Smooth muscle cell (in vitro differentiated cells): ENCODE results near the gene FAM219A. TPM values are rescaled to one million over a fixed set of nuclear protein-coding genes. Genes with fewer than 3 reads are reported as not detected.

ENCODE experiments used
- DNase-seq: peaks from one replicate; lab custom pipeline; 2025; ENCODE audit not compliant: unreplicated experiment; lab: John Stamatoyannopoulos, UW
- H2AFZ ChIP-seq: fragments of 200-600 bp; sonication (generic); 2 replicates; pipeline ENCODE4 v1.6.0; 2016; ENCODE audit warnings: antibody characterized with exemption, low read depth, mild to moderate bottlenecking
- H3F3A ChIP-seq: fragments of 200-600 bp; sonication (generic); 2 replicates; pipeline ENCODE4 v1.6.0; 2017; ENCODE audit warnings: antibody characterized with exemption, low read depth
- H3K27ac ChIP-seq: fragments of 200-600 bp; sonication (generic); 2 replicates; pipeline ENCODE4 v1.5.1; 2016; ENCODE audit warnings: low read depth, mild to moderate bottlenecking
- H3K27me3 ChIP-seq: fragments of 200-600 bp; sonication (generic); 2 replicates; pipeline ENCODE4 v1.6.1; 2016; ENCODE audit warnings: low read depth, mild to moderate bottlenecking
- H3K36me3 ChIP-seq: fragments of 200-600 bp; sonication (generic); 2 replicates; pipeline ENCODE4 v1.5.1; 2016; ENCODE audit warnings: low read depth
- H3K4me1 ChIP-seq: fragments of 200-600 bp; sonication (generic); 2 replicates; pipeline ENCODE4 v1.5.1; 2016; ENCODE audit warnings: low read depth
- H3K4me2 ChIP-seq: fragments of 200-600 bp; sonication (generic); 2 replicates; pipeline ENCODE4 v1.6.0; 2016; ENCODE audit warnings: mild to moderate bottlenecking
- H3K4me3 ChIP-seq: fragments of 200-600 bp; sonication (generic); 2 replicates; pipeline ENCODE4 v1.5.1; 2016; ENCODE audit warnings: mild to moderate bottlenecking
- H3K79me2 ChIP-seq: fragments of 200-600 bp; sonication (generic); 2 replicates; pipeline ENCODE4 v1.6.0; 2016; ENCODE audit warnings: low read depth, mild to moderate bottlenecking
- H3K9ac ChIP-seq: fragments of 200-600 bp; sonication (generic); 2 replicates; pipeline ENCODE4 v1.6.0; 2016; ENCODE audit warnings: low read depth
- H3K9me3 ChIP-seq: fragments of 200-600 bp; sonication (generic); replicated peaks from 2 replicates; pipeline ENCODE4 v1.5.1; 2016; ENCODE audit warnings: low read depth
- H4K20me1 ChIP-seq: fragments of 200-600 bp; sonication (generic); 2 replicates; pipeline ENCODE4 v1.6.0; 2016; ENCODE audit warnings: low read depth
- CTCF ChIP-seq: fragments of 200-600 bp; sonication (generic); IDR thresholded peaks from 2 replicates; pipeline ENCODE4 v1.5.1; 2017; ENCODE audit warnings: borderline replicate concordance, mild to moderate bottlenecking, antibody characterized with exemption; ENCODE audit not compliant: insufficient read depth, poor library complexity, severe bottlenecking
- WGBS: methylation state at CpG from one replicate; pipeline ENCODE4 v1.1.7; 2016; ENCODE audit warnings: low lambda C conversion rate; 5-methylcytosine and 5-hydroxymethylcytosine counted together
- polyA plus RNA-seq: library from polyadenylated mRNA; unstranded; fragments of >200 nt; fragmentation: Nextera tagmentation; extraction: Ambion mirVana; gene quantifications from 2 replicates; pipeline ENCODE4 v1.2.1, GENCODE V29; 2016
- total RNA-seq: library from RNA; depleted of rRNA; stranded (reverse); fragments of >200 nt; gene quantifications from 2 replicates; pipeline ENCODE4 v1.2.3, GENCODE V29; 2014

FAM219A gene
- total and polyA plus RNA-seq, 2 experiments from 2014 or later, result 13.3 to 29.5 TPM

- no peaks in the 10 kb centered on the region for H3K36me3 ChIP-seq
- peak; percentile 52 for DNase-seq
- no peaks in the 10 kb centered on the region for H4K20me1 ChIP-seq
- peaks cover 6% of the 10 kb centered on the region for H3K27me3 ChIP-seq
- H3K79me2 ChIP-seq, result no peaks in the 10 kb centered on the region
- no peaks in the 10 kb centered on the region for H3K4me1 ChIP-seq
- H3K4me3 ChIP-seq, result peak within 1 kb of the TSS; percentile 66
- H3F3A ChIP-seq, result no peaks in the 10 kb centered on the region
- H3K9me3 ChIP-seq, result no peaks in the 10 kb centered on the region
- WGBS, result under 1% methylated on average over 49 of the region's 54 CpGs
- no peak for TF ChIP-seq CTCF
- H3K9ac ChIP-seq, result no peak within 1 kb of the TSS
- peak within 1 kb of the TSS; percentile 92 for H3K4me2 ChIP-seq
- no peak within 1 kb of the TSS for H3K27ac ChIP-seq
- H2AFZ ChIP-seq, result peak within 1 kb of the TSS; percentile 38
Measured at GRCh38 chr9:34376596-34377403, 81.6 kb downstream of the FAM219A start, which contains the start of gene MYORG. MYORG (minus strand) TSS chr9:34376898; CDS start chr9:34372943, 3,955 bp downstream.

GRCh38 chr9:34375901-34376595 is 82.3 kb downstream of the FAM219A start:
- Histone ChIP-seq H3K4me1 (no peaks in the 10 kb centered on the region), H3K4me3 (peak overlapping the region; percentile 66), H3K36me3 (no peaks in the 10 kb centered on the region), H3K27me3 (no peaks in the 10 kb centered on the region), H3K27ac (no peak overlapping the region), H3K9ac (no peak overlapping the region), H3K9me3 (no peaks in the 10 kb centered on the region), H3K4me2 (peak overlapping the region; percentile 92), H4K20me1 (no peaks in the 10 kb centered on the region), H3K79me2 (no peaks in the 10 kb centered on the region), H3F3A (no peaks in the 10 kb centered on the region), H2AFZ (peak overlapping the region; percentile 38)
- no peak for DNase-seq
- peak; percentile 16 for TF ChIP-seq CTCF
- 6% methylated on average over 22 of the region's 22 CpGs for WGBS

- Histone ChIP-seq H2AFZ (no peak overlapping the region), H4K20me1 (no peaks in the 10 kb centered on the region), H3K27ac (no peak overlapping the region), H3K79me2 (no peaks in the 10 kb centered on the region), H3K9ac (no peak overlapping the region), H3K27me3 (no peaks in the 10 kb centered on the region), H3F3A (no peaks in the 10 kb centered on the region), H3K36me3 (no peaks in the 10 kb centered on the region), H3K4me1 (no peaks in the 10 kb centered on the region), H3K4me2 (no peak overlapping the region), H3K4me3 (peak overlapping the region; percentile 66), H3K9me3 (no peaks in the 10 kb centered on the region)
- whole genome bisulfite sequencing, result 35% methylated on average over 5 of the region's 5 CpGs
- no peak for DNase-seq
- no peak for TF ChIP-seq CTCF
Measured at GRCh38 chr9:34374905-34375552, 83.3 kb downstream of the FAM219A start.
